ENCODE results near the gene CCL17.
A peak's percentile ranks its signal among the peaks of the same experiment; 100 is the strongest.
"Not testable (repeated sequence)": the region's sequence is repeated elsewhere in the genome, so short reads cannot be mapped to it uniquely, and the experiment has no call there.

Gene CCL17

DNA sequence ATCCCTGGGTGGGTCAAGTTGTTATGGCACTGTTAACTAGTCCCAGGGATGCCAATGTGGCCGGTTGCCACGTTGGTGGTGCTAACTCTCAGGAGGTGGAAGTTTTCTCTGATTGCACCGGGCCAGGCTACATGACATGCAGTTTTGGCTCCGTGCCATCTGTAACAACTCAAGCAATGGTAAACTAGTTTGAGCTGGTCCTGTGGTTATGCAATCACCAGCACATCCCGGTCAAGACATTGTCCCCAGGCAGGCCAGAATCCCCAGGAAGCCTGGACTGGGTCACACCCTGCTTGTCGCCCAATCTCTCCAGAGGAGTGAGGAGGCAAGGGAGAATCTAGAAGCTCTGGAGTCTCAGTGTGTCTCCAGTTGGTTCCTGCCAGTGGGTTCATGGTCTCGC, 10.1 kb upstream of the CCL17 start:
- TF ChIP-seq CTCF (conservative IDR thresholded peaks at IDR 0.05) (no peak), ZFX (IDR thresholded peaks at IDR 0.05) (no peak)
- peak overlapping the region; percentile 52 for H3K27ac ChIP-seq

- TF ChIP-seq ZFX (IDR thresholded peaks at IDR 0.05) (no peak), CTCF (conservative IDR thresholded peaks at IDR 0.05) (no peak)
- H3K27ac ChIP-seq, result no peak overlapping the region
Observed at GRCh38 chr16:57395026-57395425, 9.5 kb upstream of the CCL17 start.

GRCh38 chr16:57396786-57397185, 7.8 kb upstream of the CCL17 start:
- no peak for TF ChIP-seq ZFX (IDR thresholded peaks at IDR 0.05)
- TF ChIP-seq CTCF (conservative IDR thresholded peaks at IDR 0.05), result no peak
- no peak overlapping the region for H3K27ac ChIP-seq

DNA sequence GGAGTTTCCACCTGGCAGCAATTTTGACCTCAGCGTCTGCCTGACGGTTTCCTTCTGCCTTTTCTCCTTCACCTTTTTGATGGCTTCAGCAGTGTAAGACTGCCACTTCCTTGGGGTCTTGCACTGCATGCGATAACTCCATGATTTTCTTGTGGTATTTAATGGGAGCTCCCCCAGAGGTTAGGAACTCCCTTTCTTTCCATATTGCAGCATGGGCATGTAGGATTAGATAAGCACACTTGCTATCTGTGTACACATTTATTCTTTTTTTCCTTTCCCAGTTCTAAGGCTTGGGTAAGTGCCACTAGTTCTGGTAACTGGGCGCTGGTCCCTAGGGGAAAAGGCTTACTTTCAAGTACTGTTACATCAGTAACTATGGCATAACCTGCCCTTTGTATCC, 7.1 kb upstream of the CCL17 start:
- not testable (repeated sequence) for H3K27ac ChIP-seq

GRCh38 chr16:57401943-57402640, 2.5 kb upstream of the CCL17 start:
- H3K27ac ChIP-seq, result no peak overlapping the region

DNA sequence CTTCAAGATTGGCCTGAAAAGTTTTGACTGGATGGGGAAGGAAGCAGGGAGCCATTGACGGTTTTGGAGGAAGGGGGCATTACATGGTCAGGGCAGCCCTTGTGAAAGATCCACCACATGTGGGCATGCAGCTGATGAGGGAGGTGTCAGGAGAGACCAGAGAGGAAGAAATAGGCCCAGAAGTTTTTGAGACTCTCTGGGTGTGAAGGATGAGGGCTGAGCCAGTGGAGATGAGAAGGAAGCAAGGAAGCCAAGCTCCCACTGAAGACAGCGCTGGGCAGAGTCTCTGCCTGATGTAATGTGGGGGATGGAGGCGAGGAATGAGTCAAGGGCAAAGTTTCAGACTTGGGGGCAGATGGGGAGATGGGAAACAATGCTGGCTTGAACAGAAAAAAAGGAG, 530 bp downstream of the CCL17 start:
- no peak for TF ChIP-seq CTCF (conservative IDR thresholded peaks at IDR 0.05)
- TF ChIP-seq ZFX (IDR thresholded peaks at IDR 0.05), result no peak
- H3K27ac ChIP-seq, result no peak overlapping the region

More at GRCh38 chr16:57401943-57402640, 2.5 kb upstream of the CCL17 start:
- no peak for TF ChIP-seq CTCF (conservative IDR thresholded peaks at IDR 0.05)
- TF ChIP-seq ZFX (IDR thresholded peaks at IDR 0.05), result no peak

GRCh38 chr16:57406881-57407280, 2.3 kb downstream of the CCL17 start:
- TF ChIP-seq CTCF (conservative IDR thresholded peaks at IDR 0.05), result no peak
- TF ChIP-seq ZFX (IDR thresholded peaks at IDR 0.05), result no peak
- no peak overlapping the region for H3K27ac ChIP-seq

All from C4-2B (cell line).